SKM-1 (cell line): ENCODE results near the gene MYL12A.

ENCODE experiments used
- DNase-seq: peaks from one replicate; lab custom pipeline; 2025; ENCODE audit not compliant: unreplicated experiment; lab: John Stamatoyannopoulos, UW

MYL12A gene

DNA sequence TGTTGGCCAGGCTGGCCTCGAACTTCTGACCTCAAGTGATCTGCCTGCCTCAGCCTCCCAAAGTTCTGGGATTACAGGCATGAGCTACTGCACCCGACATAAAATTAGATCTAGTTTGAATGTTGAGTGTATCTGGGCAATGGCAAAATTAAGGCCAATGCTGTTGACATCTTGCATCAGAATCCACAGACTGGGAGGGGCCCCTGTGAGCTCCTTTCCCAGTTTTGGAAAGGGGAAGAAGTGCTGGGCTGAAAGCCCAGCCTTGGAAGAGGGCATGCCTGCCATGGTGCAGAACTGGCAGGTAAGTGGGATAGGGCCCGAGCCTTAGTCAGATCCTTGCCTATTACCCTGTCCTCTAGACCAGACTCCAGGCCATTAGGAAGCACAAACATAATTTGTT, 23.4 kb upstream of the MYL12A start:
- DNase-seq = no peak

DNA sequence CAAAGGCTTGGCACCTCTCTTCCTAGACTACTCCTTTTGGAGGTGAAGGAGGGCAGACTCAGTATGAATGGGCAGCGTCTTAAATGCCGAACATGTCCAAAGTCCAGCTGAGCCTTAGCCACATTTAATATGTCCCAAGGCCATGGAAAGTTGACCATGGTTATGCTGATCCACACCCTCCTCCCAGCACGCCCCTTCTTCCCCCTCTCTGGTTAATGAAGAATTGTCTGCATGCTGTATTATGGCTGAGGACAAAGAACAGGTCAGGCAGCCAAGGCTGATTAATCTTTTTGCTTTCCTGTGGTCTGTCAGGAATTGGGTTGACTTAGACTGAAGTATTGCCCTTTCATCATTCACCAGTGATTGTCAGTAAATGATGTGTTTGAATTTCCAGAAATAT, 22.0 kb upstream of the MYL12A start:
- no peak for DNase-seq

DNA sequence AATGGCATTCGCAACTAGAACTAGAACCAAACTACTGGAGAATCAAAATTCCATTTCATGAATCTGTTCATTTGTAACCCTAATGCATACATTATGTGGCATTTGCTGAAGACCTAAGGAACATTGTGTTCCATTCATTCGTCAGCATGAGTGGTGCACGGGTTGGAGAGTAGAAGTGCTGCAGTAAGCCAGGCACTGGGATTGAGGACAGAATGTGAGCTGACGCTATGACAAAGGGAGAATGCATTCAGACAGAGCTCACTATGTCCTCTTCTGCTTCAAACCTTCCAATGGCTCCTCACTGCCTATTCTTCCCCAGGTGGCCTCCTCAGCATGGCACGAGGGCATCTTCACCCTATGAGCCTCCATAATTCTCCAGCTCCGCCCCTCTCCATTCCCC, 21.6 kb upstream of the MYL12A start:
- no peak for DNase-seq

DNA sequence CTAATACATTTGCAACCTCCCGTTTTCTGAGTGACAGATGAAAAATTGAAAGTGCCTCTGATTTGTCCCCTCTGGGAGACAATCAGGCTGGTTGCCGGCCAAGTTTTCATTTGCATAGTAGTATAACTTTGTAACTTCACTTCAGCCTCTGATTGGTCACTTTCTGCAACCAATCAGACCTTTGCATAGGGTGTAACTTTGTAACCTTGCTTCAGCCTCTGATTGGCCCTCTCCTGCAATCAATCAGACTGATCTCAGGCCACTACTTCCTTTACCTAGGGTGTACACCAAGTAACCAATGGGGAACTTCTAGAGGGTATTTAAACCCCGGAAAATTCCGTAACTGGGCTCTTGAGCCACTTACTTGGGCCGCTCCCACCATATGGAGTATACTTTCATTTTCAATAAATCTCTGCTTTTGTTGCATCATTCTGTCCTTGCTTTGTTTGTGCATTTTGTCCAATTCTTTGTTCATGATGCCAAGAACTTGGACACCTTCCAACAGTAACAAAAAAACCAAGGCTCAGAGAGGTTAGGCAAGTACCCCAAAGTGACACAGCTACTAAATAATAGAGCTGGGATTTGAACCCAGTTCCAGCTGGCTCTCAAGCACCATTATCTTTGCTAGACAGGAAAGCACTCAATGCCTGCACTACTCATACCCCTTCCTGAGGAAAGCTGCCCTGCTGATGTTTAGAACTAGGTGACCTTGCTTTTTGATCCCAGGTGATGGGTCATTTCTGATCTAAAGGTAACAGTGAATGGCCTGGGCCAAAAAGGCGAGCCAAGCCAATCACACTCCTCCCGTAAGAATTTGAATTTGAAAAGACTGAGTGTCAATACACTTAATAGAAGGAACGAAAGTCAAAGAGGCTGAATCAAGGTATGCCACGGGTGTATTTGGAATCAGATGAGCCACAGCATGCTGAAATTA, 16.9 kb upstream of the MYL12A start:
- DNase-seq = no peak

DNA sequence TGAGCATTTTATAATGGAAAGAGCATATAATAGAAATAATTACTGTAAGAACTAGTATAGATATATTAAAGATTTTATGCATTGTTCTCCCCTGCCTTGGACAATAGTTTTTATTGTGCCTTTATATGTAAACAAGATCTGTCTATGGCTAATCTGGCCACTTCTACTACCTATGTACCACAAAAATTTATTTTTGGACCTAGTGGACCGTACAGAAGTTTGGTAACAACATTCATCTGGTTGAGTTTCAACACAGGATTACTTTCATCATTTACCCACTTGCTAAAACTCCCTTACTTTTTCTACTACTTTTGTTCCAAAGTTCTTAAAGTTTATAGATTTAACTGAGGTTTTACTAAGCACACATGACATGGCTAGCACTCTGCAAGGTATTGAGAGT, 14.6 kb upstream of the MYL12A start:
- DNase-seq = no peak

DNA sequence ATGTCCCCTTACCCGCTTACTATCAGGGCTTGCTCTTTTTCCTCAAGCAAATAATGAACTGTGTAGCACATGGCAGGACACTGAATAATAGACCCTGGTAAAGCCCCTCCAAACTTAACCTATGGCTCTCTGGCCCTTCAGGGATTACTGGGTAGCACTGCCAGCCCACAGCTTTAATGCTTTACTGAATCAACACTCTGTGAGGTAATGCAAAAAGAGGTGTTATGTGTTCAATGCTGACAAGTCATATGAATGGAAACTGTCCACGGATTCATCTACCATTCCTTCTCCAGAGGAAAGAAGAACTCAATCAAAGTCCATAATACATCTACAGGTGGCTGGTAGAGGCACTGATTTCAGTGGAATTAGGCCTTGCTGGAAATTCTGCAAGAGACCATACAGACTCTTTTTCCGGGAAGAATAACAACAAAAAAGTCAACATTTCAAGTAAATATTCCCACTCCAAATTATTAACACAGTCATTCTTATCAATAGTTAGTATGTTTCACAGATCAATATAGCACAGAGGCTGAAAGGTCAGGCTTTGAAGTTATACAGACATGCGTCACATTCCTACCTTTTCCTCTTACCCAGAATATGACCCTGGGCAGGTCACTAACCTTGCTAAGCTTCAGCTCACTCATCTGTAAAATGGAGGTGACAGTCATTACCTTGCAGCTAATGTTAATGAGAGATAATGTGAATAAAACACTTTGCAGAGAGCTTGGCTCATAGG, 14.0 kb upstream of the MYL12A start:
- DNase-seq = no peak

DNA sequence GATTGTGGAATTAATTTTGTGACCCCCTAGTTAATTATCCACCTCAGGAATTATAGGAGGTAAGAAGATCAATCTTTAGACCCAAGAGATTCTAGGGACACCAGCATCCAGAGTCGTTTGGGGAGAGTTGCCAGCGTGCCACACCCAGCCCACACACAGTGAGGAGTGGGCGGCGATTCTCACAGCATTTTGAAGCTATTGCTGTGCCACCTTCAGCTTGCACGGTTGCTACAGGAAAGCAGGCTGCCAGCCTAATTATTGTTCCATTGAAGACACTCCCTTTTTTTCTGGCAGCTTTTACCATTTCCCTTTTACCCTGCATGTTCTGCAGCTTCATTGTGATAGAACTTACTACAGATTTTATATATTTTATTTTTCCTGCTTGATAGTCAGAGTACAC, 13.1 kb upstream of the MYL12A start:
- DNase-seq = no peak

DNA sequence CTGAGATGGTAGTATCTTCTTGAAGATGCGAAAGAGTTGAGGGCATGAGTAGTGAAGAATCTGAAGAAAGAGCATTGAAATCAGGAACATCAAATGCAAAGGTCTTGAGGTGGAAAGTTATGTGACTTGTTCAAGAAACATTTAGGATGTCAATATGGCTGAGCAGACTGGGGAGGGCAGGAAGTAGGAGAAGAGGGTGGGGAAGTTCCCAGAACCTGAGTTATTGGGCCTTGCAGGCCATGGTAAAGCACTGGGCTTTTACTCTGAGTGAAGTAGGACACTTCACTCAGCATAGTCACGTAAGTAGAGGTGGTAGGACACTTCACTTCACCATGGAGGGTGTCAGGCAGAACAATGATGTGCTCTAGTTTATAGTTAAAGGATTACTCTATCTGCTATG, 11.8 kb upstream of the MYL12A start:
- DNase-seq = no peak

DNA sequence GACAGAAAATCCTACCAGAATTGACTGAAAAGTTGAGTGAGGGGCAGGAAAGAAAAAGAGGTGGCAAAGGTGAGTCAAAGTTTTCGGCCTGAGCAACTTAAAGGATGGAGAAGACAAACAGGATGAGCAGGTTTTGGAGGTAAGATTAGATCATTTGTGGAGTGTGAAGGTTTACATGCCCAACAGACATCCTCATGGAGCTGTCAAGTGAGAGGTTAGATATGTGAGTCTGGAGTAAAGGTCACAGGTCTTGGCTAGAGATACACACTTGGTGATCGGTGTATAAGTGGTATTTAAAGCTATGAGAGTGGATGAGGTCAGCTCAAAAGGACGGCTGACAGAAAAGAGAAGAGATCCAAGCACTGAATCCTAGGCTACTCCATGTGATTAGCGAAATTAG, 11.1 kb upstream of the MYL12A start:
- DNase-seq = no peak

DNA sequence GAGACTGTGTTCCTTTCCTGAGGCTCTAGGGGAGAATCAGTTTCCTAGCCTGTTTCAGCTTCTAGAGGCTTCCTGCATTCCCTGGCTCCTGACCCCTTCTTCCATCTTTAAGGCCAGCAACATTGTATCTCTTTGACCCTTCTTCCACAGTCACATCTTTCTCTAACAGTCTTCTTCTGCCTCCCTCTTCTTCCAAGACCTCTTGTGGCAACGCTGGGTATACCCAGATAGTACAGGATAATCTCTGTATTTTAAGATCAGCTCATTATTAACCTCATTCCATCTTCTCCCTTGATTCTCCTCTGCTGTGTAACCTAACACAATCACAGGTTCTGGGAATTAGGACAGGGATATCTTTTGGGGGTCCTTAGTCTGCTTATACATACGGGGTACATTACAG, 8.9 kb upstream of the MYL12A start:
- DNase-seq = no peak

DNA sequence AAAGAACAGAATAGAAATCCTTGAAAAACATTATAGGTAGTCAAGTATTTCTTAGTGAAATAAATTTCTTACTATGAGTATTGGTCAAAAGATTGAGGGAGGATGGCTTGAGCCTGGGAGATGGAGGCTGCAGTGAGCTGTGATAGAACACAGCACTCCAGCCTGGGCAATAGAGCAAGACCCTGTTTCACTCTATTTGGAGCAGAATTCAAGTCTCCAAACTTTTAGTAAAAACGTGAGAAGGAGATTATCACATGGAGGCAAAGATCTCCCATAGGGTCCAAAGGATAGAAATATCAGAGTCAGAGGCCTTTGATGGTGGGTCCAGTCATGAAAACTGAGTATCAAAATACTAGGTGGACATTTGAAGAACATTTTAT, 2.4 kb upstream of the MYL12A start:
- no peak for DNase-seq

DNA sequence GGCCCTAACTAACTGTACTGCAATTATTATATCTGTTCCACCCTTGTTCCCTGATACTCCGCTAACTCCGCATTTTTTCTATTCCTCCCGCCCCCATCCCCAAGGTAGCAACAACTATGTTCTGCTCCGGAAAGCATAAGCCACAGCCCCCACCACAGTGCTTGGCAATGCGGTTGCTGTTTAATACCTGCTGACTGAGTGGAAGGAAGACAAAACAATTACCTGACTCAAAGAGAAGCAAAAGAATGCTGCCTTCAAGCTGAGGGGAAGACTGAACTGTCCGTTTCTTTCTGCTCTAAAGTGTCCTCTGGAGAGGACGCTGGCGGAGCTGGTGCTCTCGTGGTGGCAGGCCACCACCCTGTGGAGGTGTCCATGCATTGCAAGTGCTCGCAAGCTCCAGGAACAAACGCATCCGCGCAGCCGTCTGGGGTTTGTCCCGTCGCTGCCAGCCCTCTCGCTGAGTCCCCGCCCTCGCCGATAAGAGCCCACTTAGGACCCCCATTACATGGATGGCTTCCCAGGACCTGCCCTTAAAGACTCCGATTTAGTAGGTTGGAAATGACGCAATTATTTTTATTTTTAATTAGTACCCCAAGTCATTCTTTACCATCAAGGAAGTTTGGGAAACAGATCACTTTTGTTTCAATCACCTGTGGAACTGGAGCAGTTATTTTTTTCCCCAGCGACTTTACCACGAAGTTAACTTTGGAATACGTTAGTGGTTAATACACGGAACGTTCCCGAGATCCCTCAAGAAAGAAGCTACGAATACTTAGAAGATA, 1.6 kb upstream of the MYL12A start:
- DNase-seq = peak; percentile 86

DNA sequence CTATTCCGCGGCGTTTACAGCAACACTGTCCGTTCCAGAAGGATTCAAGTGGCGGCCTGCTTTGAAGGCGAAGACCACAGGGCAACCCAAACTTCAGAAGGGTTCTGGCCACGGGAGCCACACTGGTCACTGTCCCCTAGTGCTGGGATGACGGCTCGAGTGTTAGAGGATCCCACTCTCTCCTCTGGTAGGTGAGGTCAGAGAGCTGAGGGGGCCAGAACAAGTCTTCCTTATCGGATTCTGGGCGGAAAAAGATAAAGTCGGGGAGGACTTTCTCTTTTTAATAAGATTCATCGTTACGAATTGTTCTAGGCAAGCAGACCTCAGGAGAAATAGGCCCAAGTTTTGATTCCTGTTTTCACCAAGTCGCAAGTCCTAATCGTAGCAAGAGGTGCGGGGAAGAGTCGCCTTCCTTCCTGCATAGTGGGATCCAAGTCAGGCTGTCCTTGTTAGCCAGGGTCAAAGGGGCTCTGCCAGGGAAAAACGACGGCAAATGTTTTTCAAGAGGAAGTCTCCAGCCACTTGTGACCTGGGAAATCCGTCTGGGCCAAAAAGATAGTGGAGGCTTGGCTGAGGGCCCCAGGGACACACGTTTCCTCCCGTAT, 864 bp upstream of the MYL12A start:
- no peak for DNase-seq

DNA sequence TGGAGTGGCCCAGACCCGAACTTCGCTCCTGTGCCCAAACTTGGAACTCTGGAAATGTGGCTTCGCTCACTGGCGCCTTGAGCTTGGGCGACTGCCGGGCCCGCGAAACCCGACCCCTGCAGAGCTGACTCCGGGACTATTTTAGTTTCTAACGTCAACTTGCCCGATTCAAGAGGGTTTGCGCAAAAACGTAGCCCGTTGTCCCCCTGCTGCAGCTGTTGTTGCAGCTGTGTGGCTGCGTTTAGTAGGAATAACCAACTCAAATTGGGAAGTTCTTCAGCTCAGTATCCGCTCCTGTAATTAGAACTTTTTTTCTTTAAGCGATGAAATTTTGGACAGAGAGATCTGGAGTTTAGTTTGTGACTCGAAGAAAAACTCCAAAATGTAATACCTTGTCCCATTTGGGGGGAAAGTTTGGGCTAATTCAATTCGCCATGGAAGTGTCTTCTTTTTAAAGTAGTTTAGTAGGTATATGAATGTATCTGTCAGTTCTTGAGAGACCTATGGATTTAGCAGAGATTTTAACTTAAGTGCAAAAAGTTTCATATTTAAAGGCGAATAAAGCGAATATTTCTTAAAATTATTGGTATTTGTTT, 559 bp downstream of the MYL12A start:
- DNase-seq = no peak

DNA sequence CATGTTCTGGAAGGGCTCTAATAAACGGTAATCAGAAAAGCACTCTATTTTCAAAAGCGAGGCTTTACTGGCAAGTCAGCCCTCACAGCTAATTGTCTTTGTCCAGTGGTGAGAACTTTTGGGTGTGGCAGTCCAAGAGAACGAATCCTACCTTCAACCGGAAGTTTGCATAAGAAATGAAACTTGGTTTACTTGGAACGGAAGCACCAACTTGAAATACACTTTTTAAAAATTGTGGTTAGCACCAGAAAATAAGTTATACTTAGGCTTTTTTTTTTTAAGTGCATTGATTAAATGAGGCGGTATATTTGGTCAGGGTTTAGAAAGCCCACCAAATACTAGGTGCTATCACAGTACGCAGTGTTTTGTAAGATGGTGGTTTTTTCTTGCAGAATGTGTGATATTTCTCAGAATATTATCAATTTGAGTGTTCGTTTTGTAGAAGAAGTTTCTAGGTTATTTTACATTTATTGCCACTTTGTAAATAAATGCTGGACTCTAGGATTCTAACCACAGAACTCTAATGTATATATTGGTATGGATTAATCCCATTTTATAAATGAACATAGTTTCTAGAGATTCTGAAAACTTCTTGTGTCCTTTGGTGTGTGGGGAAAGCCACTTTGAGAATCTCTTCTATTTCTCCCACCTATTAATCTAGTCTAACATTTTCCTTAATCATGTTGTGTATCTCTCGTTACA, 1.2 kb downstream of the MYL12A start:
- peak; percentile 33 for DNase-seq

DNA sequence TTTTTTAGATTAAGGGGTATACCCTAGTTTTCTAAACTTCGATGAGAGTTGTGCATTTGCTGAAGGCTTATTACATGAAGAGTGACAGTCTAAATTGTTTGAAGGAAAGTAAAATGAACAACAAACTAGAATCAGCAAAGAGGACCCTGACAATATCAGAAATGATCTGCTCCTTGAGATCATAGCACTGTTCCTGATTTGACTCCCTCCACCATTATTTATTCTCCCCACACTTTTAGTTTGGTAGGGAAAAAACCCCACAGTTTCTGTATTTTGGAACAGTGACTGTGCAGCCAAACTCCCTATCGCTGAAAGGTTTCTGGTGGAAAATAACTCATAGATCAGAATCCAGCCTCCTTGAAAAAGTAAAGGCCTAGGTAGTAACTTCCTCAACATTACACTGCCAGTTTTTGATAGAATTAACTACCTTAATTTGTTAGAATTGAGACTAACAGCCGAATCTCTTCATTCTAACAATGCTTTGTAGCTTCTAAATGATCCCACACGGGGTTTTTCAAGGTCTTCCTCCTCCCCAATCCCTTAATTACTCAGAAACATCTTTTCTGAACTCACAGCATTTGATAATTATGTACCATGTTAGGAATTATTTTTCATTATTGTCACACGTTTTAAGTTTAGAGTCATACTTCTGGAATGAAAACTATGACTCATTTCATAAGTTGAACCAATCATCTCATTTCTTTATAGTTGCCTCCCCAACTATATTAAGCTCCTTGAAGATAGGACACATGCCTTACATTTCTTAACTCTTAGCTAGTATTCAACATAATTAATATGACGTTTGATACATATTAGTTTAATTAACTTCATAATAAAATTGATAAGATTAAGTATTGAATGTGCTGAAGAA, 2.9 kb downstream of the MYL12A start:
- DNase-seq = no peak

DNA sequence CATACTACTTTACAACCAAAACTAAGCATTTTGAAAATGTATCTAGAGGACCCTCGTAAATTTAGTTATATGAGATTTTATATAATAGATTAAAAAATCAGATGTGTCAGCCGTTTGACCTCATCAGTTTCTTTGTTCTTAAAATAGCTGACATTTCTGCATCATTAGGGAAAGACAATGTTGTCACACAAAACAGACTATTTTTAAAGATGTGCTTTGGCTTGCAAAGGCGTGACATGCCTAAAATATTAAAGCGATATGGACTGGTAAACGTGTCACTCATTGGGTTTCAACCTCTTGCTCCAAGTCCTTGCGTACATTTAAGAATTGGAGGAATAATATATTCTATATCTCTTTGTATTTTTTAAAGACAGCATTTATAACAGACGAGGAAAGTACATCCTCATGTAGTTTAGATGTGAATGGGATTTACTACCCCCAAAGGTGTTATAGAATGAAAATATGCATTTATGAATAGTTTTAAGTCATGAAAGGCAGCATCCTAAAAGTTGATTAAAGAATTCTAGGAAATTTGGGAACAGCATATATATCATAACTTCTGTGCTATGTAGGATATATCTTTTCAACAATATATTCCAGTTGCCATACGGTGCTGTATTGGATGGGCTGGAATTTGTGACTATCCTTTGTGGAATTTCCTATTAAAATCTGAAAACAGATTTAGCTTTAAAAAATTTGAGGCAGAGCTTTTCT, 3.8 kb downstream of the MYL12A start:
- no peak for DNase-seq

DNA sequence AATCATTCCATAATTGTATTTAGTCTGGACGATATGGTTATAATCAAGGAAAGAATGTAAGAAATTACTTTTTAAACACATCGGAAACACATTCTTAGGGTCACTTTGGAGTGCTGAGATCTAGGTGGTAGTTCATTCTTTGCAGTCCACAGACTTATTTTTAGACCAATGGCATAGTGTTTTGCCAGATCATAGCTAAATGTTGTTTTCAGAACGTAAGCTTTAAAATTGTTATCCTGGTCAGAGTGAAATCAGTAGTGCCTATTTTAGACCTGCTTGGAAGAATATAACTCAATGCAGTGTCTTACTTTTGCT, 4.3 kb downstream of the MYL12A start:
- DNase-seq = no peak

DNA sequence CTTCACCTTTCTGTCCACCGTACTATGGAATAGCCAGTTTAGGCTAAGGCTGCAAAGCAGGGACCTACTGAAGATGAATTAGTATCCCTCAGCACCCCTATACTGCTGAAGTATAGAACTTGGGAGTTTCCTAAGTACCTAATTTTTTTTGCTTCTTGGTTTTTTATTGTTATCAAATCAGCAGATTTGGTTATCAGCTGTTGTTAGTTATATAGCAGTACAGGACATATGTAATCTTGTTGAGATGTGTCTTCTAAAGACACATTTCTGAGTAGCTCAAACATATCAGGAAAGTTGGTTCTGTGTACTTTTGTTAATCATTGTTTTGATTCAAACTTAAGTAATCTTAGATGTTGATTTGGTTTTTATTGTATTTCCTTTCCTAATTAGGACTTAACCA, 5.2 kb downstream of the MYL12A start:
- no peak for DNase-seq
